HG03439 (cell line): ENCODE results near the gene GDPD5.
"Not testable (repeated sequence)": the region's sequence is repeated elsewhere in the genome, so short reads cannot be mapped to it uniquely, and the experiment has no call there.

Experiments
- ATAC-seq: cut with Tn5 transposase; IDR thresholded peaks from one replicate; pipeline ENCODE4 v1.9.1; 2021; ENCODE audit warnings: mild to moderate bottlenecking, moderate library complexity; ENCODE audit not compliant: unreplicated experiment

Gene GDPD5

DNA sequence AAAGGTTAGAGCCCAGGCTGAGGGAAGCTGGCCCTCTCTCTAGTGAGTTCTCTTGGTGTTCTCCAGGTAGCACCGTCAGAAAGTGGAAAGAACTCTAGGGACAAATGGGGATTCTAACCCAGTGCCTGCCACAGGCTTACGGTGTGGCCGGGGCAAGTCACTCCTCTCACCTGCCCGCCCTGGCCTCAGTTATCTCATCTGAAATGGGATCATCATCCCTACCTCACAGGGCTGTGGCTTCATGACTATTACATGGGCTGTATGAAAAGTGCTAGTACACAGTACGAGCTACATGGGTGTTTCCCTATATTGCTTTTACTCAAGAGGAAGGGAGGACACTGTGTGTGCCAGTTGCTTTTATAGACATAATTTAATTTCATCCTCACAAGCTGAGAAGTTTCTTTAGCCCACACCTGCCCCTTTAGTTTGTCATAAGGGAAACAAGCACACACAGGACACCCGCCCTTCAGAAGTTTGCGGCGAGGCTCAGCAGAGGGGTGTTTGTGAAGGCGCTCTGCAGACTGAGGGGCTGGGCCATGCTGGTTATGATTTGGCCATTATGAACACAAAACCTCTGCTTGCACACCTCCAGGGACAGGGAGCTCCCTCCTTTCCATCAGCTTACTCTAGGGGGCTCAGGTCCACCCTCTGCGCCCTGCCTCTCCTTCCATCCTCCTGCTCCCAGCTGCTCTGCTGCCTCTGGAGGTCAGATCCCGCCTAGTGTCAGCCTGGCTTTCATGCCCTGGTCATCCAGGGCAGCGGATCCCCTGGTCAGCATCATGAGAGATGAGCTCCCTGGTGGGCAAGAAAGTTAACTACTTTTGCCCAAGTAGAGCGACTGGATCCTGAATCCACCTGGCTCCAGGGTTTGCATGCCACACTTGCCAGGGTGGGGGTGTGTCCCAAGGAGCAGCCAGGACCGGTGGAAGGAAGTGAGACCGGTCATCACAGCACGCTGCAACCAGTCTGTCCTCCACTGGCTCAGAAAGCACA lies 93.9 kb downstream of the GDPD5 start:
- ATAC-seq: no peak

DNA sequence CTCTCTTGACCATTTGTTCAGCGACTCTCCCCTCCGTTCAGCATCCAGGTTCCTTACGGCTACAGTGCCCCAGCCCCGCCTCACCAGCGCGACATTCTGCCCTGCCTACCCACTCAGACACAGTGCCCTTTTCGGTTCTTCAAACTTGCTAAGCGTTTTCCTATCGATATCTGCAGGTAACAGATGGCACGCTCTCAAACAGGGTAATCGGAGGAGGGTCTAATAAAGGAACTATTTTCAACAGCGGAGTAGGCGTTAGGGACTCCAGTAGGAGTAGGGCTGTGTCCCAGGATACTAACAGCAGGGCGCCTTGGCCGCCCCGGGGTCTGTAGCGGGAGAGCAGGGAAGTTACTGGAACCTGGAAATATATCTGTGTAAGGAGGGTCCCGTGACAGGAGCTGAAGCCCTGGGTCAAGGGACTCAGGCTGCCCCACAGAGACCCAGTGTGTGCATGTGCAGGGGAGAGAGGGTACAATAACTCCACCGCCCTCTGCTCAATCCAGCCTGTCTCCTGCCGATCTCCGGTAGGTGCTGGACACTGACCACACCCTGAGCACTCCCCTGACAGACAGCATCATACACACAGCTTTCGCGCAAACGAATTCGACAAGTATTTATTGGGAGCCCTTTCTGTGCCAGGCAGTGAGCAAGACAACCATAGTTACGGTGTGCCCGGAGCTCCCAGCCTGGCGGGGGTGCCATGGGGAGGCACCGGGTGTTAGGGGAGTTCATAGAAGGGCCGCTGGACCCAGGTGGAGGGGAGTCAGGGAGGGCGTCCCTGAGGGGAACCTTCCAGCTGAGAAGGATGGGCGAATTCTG lies 94.8 kb downstream of the GDPD5 start:
- no peak for ATAC-seq

DNA sequence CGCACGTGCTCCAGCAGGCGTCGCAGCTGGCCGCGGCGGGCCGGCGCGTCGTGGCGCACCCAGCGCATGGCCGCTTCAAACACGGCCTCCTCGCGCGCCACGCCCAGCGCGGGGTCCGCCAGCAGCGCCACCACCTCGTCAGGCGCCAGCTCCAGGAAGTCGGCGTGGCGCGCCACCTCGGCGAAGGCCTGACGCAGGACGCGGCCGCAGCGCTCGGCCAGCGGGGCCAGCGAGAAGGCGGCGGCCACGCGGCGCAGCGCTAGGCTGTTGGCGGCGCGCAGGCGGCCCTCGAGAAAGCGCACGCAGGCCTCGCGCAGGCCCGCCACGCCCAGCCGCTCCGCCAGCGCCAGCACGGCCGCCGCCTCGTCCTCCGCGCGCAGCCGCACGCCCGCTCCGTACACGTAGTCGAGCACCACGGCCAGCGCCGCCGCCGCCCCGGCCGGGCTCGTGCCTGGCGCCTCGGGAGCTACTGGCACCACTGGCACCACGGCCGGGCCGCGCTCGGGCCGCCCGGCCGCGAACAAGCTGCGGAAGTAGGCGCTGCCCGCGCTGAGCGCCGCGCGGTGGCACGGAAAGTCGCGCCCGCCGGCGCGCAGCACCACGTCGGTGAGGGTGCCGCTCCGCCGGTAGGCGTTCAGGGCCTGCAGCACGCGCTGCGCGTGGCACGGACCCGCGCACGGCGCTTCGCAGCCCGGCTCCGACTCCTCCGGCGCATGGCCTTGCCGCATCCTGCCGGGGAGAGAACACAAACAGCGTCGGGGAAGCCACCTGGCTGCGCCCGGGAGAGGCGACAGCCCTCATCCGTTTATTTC lies 95.6 kb downstream of the GDPD5 start:
- ATAC-seq: no peak

DNA sequence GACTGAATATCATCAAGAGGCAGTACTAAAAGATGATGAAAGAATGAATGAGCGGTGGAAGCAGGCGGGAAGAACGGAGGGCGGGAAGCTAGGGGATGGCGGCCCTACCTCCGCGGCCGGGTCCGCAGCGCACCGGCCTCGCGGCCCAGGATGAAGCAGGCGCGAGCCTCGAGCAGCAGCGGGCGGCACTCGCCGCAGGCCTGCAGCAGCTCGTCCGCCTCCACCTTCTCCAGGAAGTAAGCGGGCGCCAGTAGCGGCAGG lies 96.2 kb downstream of the GDPD5 start:
- no peak for ATAC-seq

DNA sequence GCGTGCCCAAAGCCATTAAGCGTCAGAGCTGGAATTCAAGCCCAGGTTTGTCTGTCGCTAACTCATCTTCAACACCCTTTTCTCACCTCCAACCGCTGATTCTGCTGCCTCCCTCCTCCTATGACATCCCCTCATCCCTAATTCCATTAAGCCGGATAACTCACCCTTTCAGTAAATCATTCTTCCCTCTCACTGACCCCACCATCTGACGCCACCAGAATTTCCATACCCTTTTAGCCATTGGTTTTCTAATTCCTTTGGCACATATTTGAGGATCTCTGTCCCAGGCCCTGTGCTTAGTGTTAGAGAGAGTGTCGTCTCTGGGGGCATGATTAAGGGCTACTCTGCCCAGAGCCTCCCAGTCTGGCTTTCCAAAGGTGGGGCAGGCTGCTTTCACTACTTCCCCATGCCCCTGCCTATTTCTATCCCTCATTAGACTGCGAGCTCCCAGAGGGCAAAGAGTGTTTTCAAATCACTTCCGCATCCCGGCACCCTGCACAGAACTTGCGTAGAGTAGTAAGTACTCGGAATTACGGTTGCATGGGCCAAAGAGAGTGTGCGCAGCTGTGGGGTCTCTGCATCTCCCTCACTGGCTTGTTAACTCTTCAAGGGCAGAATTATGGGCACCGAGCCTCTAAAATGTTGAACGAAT lies 96.6 kb downstream of the GDPD5 start:
- no peak for ATAC-seq

- ATAC-seq: no peak
These were observed 97.4 kb downstream of the GDPD5 start for GRCh38 chr11:75428281-75428724.

DNA sequence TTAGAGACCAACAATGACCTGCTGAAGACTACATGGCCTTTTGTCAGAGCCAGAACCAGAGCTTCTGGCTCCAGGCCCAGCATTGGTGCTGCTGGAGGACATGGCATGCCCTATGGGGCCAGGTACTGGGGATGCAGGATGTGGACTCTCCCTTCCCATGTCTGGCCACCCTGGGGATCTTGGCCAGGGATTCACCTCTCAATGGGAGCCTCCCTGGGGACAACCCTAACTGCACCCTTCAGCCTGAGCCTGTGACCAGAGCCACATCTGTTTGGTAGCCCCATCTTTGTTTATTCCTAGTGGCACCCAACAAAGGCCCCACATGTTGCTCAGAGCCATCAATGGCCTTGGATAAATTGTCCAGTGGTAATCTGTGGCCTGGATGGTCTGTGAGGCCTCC lies 98.6 kb downstream of the GDPD5 start:
- no peak for ATAC-seq

GRCh38 chr11:75426720-75427086 lies 99.0 kb downstream of the GDPD5 start:
- ATAC-seq: no peak

DNA sequence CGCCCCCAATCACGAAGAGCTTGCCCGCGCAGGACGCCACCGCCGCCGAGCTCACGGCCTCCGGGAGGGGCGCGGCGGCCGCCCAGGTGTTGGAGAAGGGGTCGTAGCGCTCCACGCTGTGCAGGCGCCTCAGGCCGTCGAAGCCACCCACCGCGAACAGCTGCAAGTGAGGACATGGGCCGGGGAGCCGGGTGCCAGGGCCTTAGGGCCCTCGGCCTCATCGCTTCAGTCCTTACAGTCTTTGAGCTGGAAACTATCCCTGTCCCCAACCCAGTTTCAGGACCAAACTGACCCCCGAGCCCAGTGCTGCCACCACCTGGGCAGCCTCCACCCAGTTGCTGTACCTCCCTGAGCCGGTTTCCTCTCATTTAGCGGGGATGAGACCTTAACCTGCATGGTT lies 100.3 kb downstream of the GDPD5 start:
- ATAC-seq: no peak

GRCh38 chr11:75424396-75424795 lies 101.3 kb downstream of the GDPD5 start:
- ATAC-seq: no peak

- no peak for ATAC-seq
These were observed 102.0 kb downstream of the GDPD5 start for GRCh38 chr11:75423721-75424120.

GRCh38 chr11:75422248-75423231 lies 103.2 kb downstream of the GDPD5 start:
- ATAC-seq: no peak

- ATAC-seq: no peak
These were observed 103.9 kb downstream of the GDPD5 start for GRCh38 chr11:75421902-75422247.

DNA sequence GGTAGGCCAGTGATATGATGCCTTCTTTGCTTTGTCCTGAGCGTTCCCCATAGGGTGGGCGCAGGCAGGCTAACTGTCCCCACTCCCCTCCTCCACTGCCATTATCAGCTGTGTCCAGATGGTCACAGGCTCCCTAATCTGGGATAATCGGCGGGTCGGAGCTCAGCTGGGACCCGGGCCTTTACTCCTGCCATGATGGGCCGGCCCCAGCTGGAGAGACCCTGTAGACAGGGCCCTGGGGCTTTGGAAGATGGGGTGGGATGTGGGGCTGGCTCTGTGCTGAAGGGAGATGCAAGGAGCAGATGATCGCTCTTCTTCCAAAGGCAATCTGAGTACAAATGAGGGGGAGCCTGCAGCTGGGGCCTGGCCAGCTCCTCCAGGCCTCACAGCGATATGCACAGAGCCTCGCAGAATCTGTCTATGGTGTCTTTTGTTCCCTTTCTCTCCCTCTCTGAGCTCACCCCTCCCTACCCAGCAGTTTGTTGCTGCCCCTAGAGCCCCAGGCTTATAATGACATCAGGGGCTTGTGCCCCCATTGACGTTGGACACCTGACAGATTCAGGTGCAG lies 104.6 kb downstream of the GDPD5 start:
- no peak for ATAC-seq

DNA sequence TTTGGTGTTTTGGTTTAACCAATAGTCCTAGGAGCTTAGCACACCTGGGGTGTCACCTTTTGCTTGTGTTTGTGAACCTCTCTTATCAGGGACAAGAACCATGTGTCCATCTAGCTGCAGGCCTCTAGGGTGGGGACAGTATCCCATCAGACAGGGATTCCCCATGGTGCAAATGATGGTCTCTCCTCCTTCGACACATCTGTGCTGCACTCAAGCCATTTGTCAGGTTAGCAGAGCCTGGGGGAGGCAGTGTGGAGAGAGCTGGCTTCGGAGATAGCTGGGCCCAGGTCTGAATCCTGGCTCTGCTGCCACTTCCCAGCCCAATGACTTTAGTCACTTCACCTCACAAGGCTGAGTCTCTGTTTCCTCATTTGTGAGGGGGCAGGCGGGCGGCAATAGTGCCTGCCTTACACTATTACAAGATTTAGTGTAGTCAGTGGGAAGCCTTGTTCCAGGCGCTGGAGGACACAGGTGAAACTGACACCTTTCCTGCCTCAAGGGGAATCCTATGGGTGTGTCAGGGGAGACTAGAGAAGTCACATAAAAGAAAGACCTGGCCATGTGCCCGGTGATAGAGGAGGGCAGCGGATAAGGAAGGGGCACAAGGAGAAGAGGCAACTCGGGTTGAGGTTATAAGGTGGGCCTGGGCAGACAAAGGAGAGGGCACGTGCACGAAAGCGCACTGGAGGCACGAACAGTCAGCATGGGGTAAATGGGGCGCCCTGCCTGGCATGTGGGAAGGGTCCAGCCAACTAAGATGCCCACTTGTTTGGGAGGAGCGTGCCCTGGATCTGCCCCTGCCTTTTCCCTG lies 105.3 kb downstream of the GDPD5 start:
- no peak for ATAC-seq

DNA sequence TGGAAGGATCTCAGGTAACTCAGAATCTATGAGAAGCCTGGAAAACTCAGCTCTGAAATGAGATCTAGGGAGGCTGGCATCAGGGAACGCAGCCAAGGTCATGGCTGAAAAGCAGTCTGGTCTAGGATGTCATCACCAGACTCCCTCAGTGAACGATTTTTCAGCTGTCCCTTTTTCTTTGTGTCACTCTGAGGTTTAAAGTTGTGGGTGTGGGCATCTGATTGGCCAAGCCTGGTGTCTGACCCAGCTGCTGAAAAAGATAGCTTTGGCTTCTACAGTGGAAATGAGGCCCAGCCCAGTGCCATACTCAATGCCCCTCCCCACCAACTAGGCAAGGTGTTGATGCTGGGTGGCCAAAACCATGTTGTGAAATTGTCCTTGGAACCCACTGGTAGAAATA lies 111.9 kb downstream of the GDPD5 start:
- no peak for ATAC-seq

- ATAC-seq: not testable (repeated sequence)
These were observed 112.6 kb downstream of the GDPD5 start for GRCh38 chr11:75413146-75413545.

DNA sequence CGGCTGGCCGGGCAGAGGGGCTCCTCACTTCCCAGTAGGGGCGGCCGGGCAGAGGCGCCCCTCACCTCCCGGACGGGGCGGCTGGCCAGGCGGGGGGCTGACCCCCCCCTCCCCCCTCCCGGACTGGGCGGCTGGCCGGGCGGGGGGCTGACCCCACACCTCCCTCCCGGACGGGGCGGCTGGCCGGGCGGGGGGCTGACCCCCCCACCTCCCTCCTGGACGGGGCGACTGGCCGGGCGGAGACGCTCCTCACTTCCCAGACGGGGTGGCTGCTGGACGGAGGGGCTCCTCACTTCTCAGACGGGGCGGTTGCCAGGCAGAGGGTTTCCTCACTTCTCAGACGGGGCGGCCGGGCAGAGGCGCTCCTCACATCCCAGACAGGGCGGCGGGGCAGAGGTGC lies 115.8 kb downstream of the GDPD5 start:
- not testable (repeated sequence) for ATAC-seq

- no peak for ATAC-seq
These were observed 116.9 kb downstream of the GDPD5 start for GRCh38 chr11:75408957-75409219.
